Common myeloid progenitor, CD34-positive (primary cell): ENCODE measurements around the gene TMEM47. TPM values are rescaled to one million over a fixed set of nuclear protein-coding genes. Genes with fewer than 3 reads are reported as not detected.

Source experiments
- CTCF ChIA-PET: fragments of 350-600 bp; sonication (Branson Sonifier 250); formaldehyde crosslinking; loops from one replicate; lab custom pipeline; 2021; ENCODE audit warnings: antibody characterized with exemption; lab: Charles Lee
- POLR2A ChIA-PET: fragments of 350-600 bp; sonication (Branson Sonifier 250); formaldehyde crosslinking; loops from one replicate; lab custom pipeline; 2021; ENCODE audit warnings: antibody characterized with exemption; lab: Charles Lee
- DNase-seq, 3 donors: peaks; one replicate each; pipeline versions ENCODE4 v3.0.0 to v3.0.0-alpha.2; 2013
- H3K27ac ChIP-seq, 2 experiments: 1 replicate in 1 of 2; 2 replicates in 1 of 2; pipeline ENCODE4 v1.7.0; 2013; ENCODE audit warnings: inconsistent platforms in 2 of 2, low read length in 2 of 2, mild to moderate bottlenecking in 2 of 2, low read depth in 1 of 2, moderate library complexity in 1 of 2; ENCODE audit not compliant: severe bottlenecking in 2 of 2, insufficient read depth in 1 of 2, poor library complexity in 1 of 2
- H3K27me3 ChIP-seq, 5 experiments: replicated peaks in 2 of 5; 1 replicate in 3 of 5; 2 replicates in 2 of 5; pipeline versions ENCODE4 v1.6.1 to v1.7.0; 2013; ENCODE audit warnings: low read length in 4 of 5, mild to moderate bottlenecking in 2 of 5, moderate library complexity in 2 of 5, inconsistent platforms in 1 of 5; ENCODE audit not compliant: insufficient read depth in 5 of 5, control insufficient read depth in 4 of 5
- H3K36me3 ChIP-seq, 4 experiments: 1 replicate in 2 of 4; 2 replicates in 2 of 4; pipeline versions ENCODE4 v1.6.1 to v1.7.0; 2013; ENCODE audit warnings: low read length in 3 of 4, control low read depth in 1 of 4, mild to moderate bottlenecking in 1 of 4; ENCODE audit not compliant: control insufficient read depth in 4 of 4, insufficient read depth in 4 of 4
- H3K4me1 ChIP-seq, 4 experiments: 1 replicate in 3 of 4; 2 replicates in 1 of 4; pipeline versions ENCODE4 v1.6.1 to v1.7.1; 2013; ENCODE audit warnings: low read length in 3 of 4, mild to moderate bottlenecking in 3 of 4, control low read depth in 1 of 4, inconsistent platforms in 1 of 4, moderate library complexity in 1 of 4; ENCODE audit not compliant: control insufficient read depth in 4 of 4, insufficient read depth in 4 of 4; ENCODE audit errors: control extremely low read depth in 1 of 4
- H3K4me3 ChIP-seq, 7 experiments: 1 replicate in 4 of 7; 2 replicates in 3 of 7; pipeline versions ENCODE4 v1.5.1 to v1.7.0; 2013; ENCODE audit warnings: mild to moderate bottlenecking in 7 of 7, low read length in 6 of 7, moderate library complexity in 6 of 7, inconsistent platforms in 2 of 7, low read depth in 2 of 7, control low read depth in 1 of 7; ENCODE audit not compliant: insufficient read depth in 4 of 7, control insufficient read depth in 1 of 7; ENCODE audit errors: extremely low read depth in 1 of 7
- H3K9me3 ChIP-seq, 5 experiments: 1 replicate in 4 of 5; 2 replicates in 1 of 5; pipeline versions ENCODE4 v1.6.1 to v1.7.1; 2013; ENCODE audit warnings: low read length in 4 of 5, mild to moderate bottlenecking in 2 of 5, inconsistent platforms in 1 of 5, low read depth in 1 of 5, moderate library complexity in 1 of 5; ENCODE audit not compliant: control insufficient read depth in 4 of 5, insufficient read depth in 2 of 5; ENCODE audit errors: control extremely low read depth in 1 of 5
- WGBS: methylation state at CpG from one replicate; pipeline ENCODE4 v1.1.5; 2013; ENCODE audit not compliant: insufficient coverage; 5-methylcytosine and 5-hydroxymethylcytosine counted together
- polyA plus RNA-seq: library from polyadenylated mRNA; unstranded; fragments of 120-200 nt; gene quantifications from one replicate; pipeline ENCODE4 v1.2.1, GENCODE V29; 2013

Gene TMEM47
- 0.01 TPM for polyA plus RNA-seq

DNA sequence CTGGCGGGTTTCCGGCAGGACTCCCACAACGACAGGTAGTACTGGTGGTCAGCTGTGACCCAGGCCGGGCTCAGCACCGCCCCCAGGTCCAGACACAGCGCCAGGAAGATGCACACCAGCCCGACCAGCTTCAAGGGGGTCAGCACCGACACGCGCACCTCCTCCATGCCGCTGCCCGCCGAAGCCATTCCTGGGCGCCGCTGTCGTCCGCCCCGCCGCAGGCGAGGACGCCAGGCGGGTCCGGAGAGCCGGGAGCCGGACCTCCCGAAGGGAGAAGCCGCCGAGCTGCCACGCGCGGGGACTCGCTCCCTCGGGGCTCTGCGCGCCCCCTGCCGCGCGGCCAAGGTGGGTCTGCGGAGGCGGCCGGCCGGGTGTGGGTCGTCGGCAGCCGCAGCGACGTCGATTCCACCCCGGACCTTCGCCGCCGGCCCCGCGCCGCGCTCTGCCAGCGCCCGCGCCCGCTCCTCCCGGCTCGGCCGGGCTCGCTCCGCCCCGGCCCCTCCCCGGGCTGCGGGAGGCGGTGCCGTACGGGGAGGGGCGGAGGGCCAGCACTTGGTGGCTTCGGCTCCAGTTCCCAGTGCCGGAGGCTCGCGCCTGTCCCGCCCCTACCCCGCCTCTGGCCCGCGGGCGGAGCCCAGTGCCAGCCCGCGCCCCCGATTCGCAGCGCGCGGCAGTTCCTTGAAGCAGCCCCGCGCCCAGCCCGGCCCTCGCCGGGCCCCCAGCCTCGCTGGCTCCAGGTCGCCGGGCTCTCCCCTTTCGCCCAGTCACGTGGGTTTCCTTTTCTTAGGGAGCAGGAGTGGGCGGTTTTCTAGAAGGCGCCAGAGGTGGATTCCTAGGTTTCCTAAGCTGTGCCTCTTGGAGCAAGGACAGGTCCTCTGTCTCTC, at the start of gene TMEM47:
TSS of gene TMEM47 (minus strand) at position 444 of the 884 bp plus-strand sequence. CDS start at position 188, 256 bp downstream.
- Histone ChIP-seq H3K4me1 (peaks cover 0 to 8% (median 6%) of the 10 kb centered on the region in 4 experiments), H3K27ac (no peak within 1 kb of the TSS), H3K36me3 (no peaks in the 10 kb centered on the region), H3K4me3 (peak within 1 kb of the TSS in 4 of 7 experiments; percentile 29 to 65 (median 55)), H3K27me3 (peaks cover 5 to 68% (median 34%) of the 10 kb centered on the region in 5 experiments), H3K9me3 (peaks cover 0 to 3% (median 0%) of the 10 kb centered on the region in 5 experiments)
- 28% methylated on average over 83 of the region's 100 CpGs for WGBS
- CTCF ChIA-PET = no interaction called here
- DNase-seq = peak; percentile 28 to 67 (median 63)
- POLR2A ChIA-PET = no interaction called here

DNA sequence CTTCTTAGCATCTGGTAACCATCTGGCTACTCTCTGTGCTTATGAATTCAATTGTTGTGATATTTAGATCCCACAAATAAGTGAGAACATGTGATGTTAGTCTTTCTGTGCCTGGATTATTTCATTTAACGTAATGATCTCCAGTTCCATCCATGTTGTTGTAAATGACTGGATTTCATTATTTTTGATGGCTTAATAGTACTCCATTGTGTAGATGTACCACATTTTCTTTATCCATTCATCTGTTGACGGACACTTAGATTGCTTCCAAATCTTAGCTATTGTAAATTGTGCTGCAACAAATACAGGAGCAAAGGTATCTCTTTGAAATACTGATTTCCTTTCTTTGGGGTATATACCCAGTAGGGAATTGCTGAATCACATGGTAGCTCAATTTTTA, 30.0 kb upstream of the TMEM47 start:
- Histone ChIP-seq H3K36me3 (no peaks in the 10 kb centered on the region), H3K27me3 (no peaks in the 10 kb centered on the region), H3K27ac (no peak overlapping the region), H3K4me1 (no peaks in the 10 kb centered on the region), H3K4me3 (no peak overlapping the region), H3K9me3 (no peaks in the 10 kb centered on the region)
- POLR2A ChIA-PET = no interaction called here
- WGBS = 40% methylated on average over 1 of the region's 2 CpGs
- CTCF ChIA-PET = no interaction called here
- no peak for DNase-seq

DNA sequence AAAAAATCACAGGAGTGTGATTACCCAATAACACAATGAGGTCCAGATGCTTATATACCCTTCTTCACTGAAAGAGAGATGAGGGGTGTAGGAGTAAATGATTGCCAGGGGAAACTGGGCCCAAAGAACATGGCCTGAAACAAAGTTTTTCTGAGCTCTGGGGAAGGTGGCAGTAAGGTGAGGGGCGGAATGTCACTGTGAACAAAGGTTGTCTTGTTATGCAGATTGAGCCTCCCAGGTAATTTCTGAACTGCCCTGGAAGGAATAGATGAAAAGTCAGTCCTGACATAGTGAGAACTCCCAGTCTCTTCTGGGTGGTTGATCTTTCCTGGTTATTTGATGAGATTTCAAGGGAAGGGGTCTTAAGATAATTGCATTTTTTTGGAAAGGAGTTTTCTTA, 2.5 kb upstream of the TMEM47 start:
- Histone ChIP-seq H3K4me1 (peaks cover 0 to 8% (median 6%) of the 10 kb centered on the region in 4 experiments), H3K9me3 (peaks cover 0 to 3% (median 0%) of the 10 kb centered on the region in 5 experiments), H3K4me3 (no peak overlapping the region), H3K36me3 (no peaks in the 10 kb centered on the region), H3K27ac (no peak overlapping the region), H3K27me3 (peaks cover 5 to 52% (median 19%) of the 10 kb centered on the region in 5 experiments)
- ChIA-PET POLR2A (no interaction called here), CTCF (no interaction called here)
- no peak for DNase-seq
- WGBS = 60% methylated on average over 1 of the region's 1 CpG

DNA sequence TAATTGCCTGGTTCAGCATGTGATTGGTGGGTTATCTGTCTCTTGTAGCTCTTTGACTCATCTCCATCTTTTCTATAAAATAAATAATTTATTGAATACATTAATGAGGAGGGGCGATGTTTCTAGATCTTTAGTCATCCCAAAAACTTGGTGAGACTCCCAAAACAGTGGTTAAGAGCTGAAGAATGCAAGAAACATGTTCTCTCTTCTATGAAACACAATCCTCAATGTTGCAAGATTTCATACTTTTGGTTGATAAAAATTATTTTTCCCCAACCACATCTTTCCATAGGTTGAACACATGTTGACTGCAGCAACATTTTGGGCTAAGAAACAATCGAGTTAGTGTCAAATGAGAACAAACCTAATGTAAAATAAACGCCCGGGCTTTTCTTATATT, 1.2 kb upstream of the TMEM47 start:
- Histone ChIP-seq H3K36me3 (no peaks in the 10 kb centered on the region), H3K9me3 (peaks cover 0 to 3% (median 0%) of the 10 kb centered on the region in 5 experiments), H3K27me3 (peaks cover 5 to 60% (median 27%) of the 10 kb centered on the region in 5 experiments), H3K27ac (no peak overlapping the region), H3K4me1 (peaks cover 0 to 8% (median 6%) of the 10 kb centered on the region in 4 experiments), H3K4me3 (no peak overlapping the region)
- CTCF ChIA-PET = no interaction called here
- DNase-seq = no peak
- WGBS = 73% methylated on average over 3 of the region's 4 CpGs
- POLR2A ChIA-PET = no interaction called here

DNA sequence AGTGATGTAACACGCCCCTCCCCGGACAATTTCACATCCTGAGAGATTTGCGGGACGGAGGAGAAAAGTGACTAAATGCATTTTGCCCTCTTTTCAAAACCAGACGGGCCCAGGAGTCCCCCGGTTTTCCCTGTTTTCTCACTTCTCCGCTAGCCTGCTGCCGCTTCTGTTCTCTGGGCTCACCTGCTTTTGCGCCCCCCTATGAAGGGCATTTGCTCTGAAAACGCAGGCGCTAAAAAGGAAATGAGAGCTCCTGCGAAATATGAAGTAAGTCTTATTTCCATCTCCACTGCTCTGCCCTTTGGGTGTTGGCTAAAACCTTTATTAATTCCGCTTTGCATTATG, 613 bp upstream of the TMEM47 start:
- Histone ChIP-seq H3K4me1 (peaks cover 0 to 8% (median 6%) of the 10 kb centered on the region in 4 experiments), H3K9me3 (peaks cover 0 to 3% (median 0%) of the 10 kb centered on the region in 5 experiments), H3K4me3 (peak overlapping the region in 4 of 7 experiments; percentile 29 to 65 (median 55)), H3K27ac (no peak overlapping the region), H3K36me3 (no peaks in the 10 kb centered on the region), H3K27me3 (peaks cover 5 to 62% (median 30%) of the 10 kb centered on the region in 5 experiments)
- CTCF ChIA-PET = no interaction called here
- peak in 1 of 3 donors; percentile 2 for DNase-seq
- POLR2A ChIA-PET = no interaction called here
- whole genome bisulfite sequencing = 34% methylated on average over 13 of the region's 13 CpGs

DNA sequence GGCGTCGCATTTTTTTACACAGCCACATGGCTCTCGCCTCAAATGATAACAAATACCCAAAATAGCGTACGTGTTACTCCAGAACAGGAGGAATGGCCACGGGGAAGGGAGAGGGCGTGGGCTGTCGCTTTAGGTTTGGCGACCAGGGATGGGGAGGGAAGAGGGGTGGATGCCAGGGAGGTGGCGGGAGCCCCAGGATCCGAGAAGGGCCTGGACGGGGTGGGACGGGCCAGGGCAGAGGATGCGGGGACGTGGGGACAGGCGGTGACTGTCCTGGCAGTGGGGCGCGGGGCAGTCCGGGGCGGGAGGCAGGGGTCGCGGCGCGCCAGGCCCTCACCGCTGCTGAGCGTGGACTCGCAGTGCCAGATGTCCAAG, 631 bp downstream of the TMEM47 start:
- Histone ChIP-seq H3K27ac (no peak overlapping the region), H3K4me3 (peak overlapping the region in 4 of 7 experiments; percentile 10 to 39 (median 28)), H3K9me3 (peaks cover 0 to 3% (median 0%) of the 10 kb centered on the region in 5 experiments), H3K36me3 (no peaks in the 10 kb centered on the region), H3K4me1 (peaks cover 0 to 8% (median 6%) of the 10 kb centered on the region in 4 experiments), H3K27me3 (peaks cover 5 to 69% (median 36%) of the 10 kb centered on the region in 5 experiments)
- CTCF ChIA-PET = no interaction called here
- 39% methylated on average over 24 of the region's 27 CpGs for whole genome bisulfite sequencing
- DNase-seq = no peak
- POLR2A ChIA-PET = no interaction called here
